Right cardiac atrium (tissue), 5 donors: ENCODE data around the gene C1QTNF8. TPM values are rescaled to one million over a fixed set of nuclear protein-coding genes. Genes with fewer than 3 reads are reported as not detected.

Experiments used
- ATAC-seq, 2 donors: fragments of 200-7000 bp; cut with Tn5 transposase; one replicate each; pipeline versions ENCODE4 v1.8.0 to v1.9.1; 2020; ENCODE audit warnings: moderate library complexity in 2 of 2, mild to moderate bottlenecking in 1 of 2
- DNase-seq, 3 donors: peaks; one replicate each; pipeline ENCODE4 v3.0.0-alpha.2; 2020
- H3K27ac ChIP-seq: one replicate; pipeline ENCODE4 v1.5.1; 2013; ENCODE audit warnings: mild to moderate bottlenecking, low read length, control low read depth, moderate library complexity
- H3K27me3 ChIP-seq: one replicate; pipeline ENCODE4 v1.6.1; 2013; ENCODE audit not compliant: control insufficient read depth, insufficient read depth
- H3K4me1 ChIP-seq: one replicate; pipeline ENCODE4 v1.6.1; 2013; ENCODE audit warnings: low read length; ENCODE audit not compliant: control insufficient read depth, insufficient read depth
- H3K4me3 ChIP-seq: one replicate; pipeline ENCODE4 v1.5.1; 2013; ENCODE audit warnings: low read length, control low read depth
- H3K9me3 ChIP-seq: one replicate; pipeline ENCODE4 v1.6.1; 2013; ENCODE audit warnings: low read length; ENCODE audit not compliant: control insufficient read depth
- WGBS: extraction: QIAGEN DNeasy Blood & Tissue Kit; methylation state at CpG from one replicate; pipeline ENCODE4 v1.1.7; 2013; 5-methylcytosine and 5-hydroxymethylcytosine counted together
- intact Hi-C, 4 donors: fragments of 100-400 bp; cut with DNase I; formaldehyde crosslinking; loops; one replicate each; pipeline versions ENCODE4 v1.11.0 to v1.14.0; 2022 to 2023
- polyA plus RNA-seq: library from polyadenylated mRNA; stranded (reverse); fragments of 200-250 nt; gene quantifications from one replicate; pipeline ENCODE4 v1.2.3, GENCODE V29; 2013
- total RNA-seq, 4 donors: library from RNA; stranded (reverse); fragmentation: NEBNext Ultra II Directional; extraction: Animal tissue kit (Norgen Biotek cat#: 25700); gene quantifications; one replicate each; pipeline ENCODE4 v1.2.1, GENCODE V29; 2021
- donor health status: healthy with polysubstance abuse.
- donor health status: DM: no; HTN: yes; CAD: no.
- donor health status: DM: no; HTN: no; CAD: no.
- donor health status: DM: no; HTN: yes; CAD: no; lungs with severe emphysema.
- donor health status: DM: yes; HTN: yes; CAD: no.

Gene C1QTNF8
- total and polyA plus RNA-seq, 5 donors = 0.05 to 0.23 (median 0.15) TPM; not detected in 2

GRCh38 chr16:1126586-1126985, 30.5 kb upstream of the C1QTNF8 start:
- Histone ChIP-seq H3K27ac (no peak overlapping the region), H3K27me3 (no peaks in the 10 kb centered on the region), H3K4me3 (no peak overlapping the region), H3K4me1 (no peaks in the 10 kb centered on the region), H3K9me3 (no peaks in the 10 kb centered on the region)
- no peak for DNase-seq
- 49% methylated on average over 10 of the region's 10 CpGs for WGBS
- ATAC-seq = no peak
- intact Hi-C loops = no loop called here

GRCh38 chr16:1126044-1126443, 30.0 kb upstream of the C1QTNF8 start:
- Histone ChIP-seq H3K4me3 (no peak overlapping the region), H3K27ac (no peak overlapping the region), H3K27me3 (no peaks in the 10 kb centered on the region), H3K4me1 (no peaks in the 10 kb centered on the region), H3K9me3 (no peaks in the 10 kb centered on the region)
- ATAC-seq = no peak
- intact Hi-C loops = no loop called here
- no peak for DNase-seq
- WGBS = 48% methylated on average over 17 of the region's 17 CpGs

GRCh38 chr16:1125471-1125870, 29.4 kb upstream of the C1QTNF8 start:
- no peak overlapping the region for H3K4me3 ChIP-seq
- H3K4me1 ChIP-seq = no peaks in the 10 kb centered on the region
- no peak for ATAC-seq
- H3K27ac ChIP-seq = no peak overlapping the region
- 26% methylated on average over 18 of the region's 18 CpGs for WGBS
- no peak for DNase-seq
- no peaks in the 10 kb centered on the region for H3K27me3 ChIP-seq
- intact Hi-C loops = no loop called here
- no peaks in the 10 kb centered on the region for H3K9me3 ChIP-seq

GRCh38 chr16:1124795-1125194, 28.8 kb upstream of the C1QTNF8 start:
- Histone ChIP-seq H3K9me3 (no peaks in the 10 kb centered on the region), H3K4me3 (no peak overlapping the region), H3K27ac (no peak overlapping the region), H3K4me1 (no peaks in the 10 kb centered on the region), H3K27me3 (no peaks in the 10 kb centered on the region)
- WGBS = 90% methylated on average over 11 of the region's 11 CpGs
- ATAC-seq (no peak), DNase-seq (no peak)
- intact Hi-C loops = no loop called here

GRCh38 chr16:1124291-1124690, 28.2 kb upstream of the C1QTNF8 start:
- DNase-seq = no peak
- Histone ChIP-seq H3K4me3 (no peak overlapping the region), H3K27ac (no peak overlapping the region), H3K9me3 (no peaks in the 10 kb centered on the region), H3K4me1 (no peaks in the 10 kb centered on the region), H3K27me3 (no peaks in the 10 kb centered on the region)
- intact Hi-C loops = no loop called here
- WGBS = 87% methylated on average over 18 of the region's 18 CpGs
- no peak for ATAC-seq

- DNase-seq = no peak
- H3K4me3 ChIP-seq = no peak overlapping the region
- H3K9me3 ChIP-seq = no peaks in the 10 kb centered on the region
- no peak overlapping the region for H3K27ac ChIP-seq
- H3K27me3 ChIP-seq = no peaks in the 10 kb centered on the region
- H3K4me1 ChIP-seq = no peaks in the 10 kb centered on the region
- 70% methylated on average over 21 of the region's 21 CpGs for WGBS
- ATAC-seq = no peak
- intact Hi-C loops = no loop called here
Observed at GRCh38 chr16:1123525-1124230, 27.6 kb upstream of the C1QTNF8 start.

GRCh38 chr16:1122398-1122765, 26.3 kb upstream of the C1QTNF8 start:
- intact Hi-C loops = no loop called here
- DNase-seq = no peak
- no peak for ATAC-seq
- no peak overlapping the region for H3K27ac ChIP-seq
- WGBS = 86% methylated on average over 14 of the region's 14 CpGs
- no peaks in the 10 kb centered on the region for H3K4me1 ChIP-seq
- no peaks in the 10 kb centered on the region for H3K9me3 ChIP-seq
- H3K27me3 ChIP-seq = no peaks in the 10 kb centered on the region
- H3K4me3 ChIP-seq = no peak overlapping the region

- 72% methylated on average over 30 of the region's 30 CpGs for WGBS
- no peaks in the 10 kb centered on the region for H3K27me3 ChIP-seq
Observed at GRCh38 chr16:1121601-1122397, 25.8 kb upstream of the C1QTNF8 start.

GRCh38 chr16:1121009-1121408, 25.0 kb upstream of the C1QTNF8 start:
- no peak overlapping the region for H3K27ac ChIP-seq
- no peaks in the 10 kb centered on the region for H3K9me3 ChIP-seq
- intact Hi-C loops = no loop called here
- ATAC-seq = no peak
- no peak for DNase-seq
- no peaks in the 10 kb centered on the region for H3K4me1 ChIP-seq
- H3K4me3 ChIP-seq = no peak overlapping the region
- 69% methylated on average over 23 of the region's 23 CpGs for WGBS
- no peaks in the 10 kb centered on the region for H3K27me3 ChIP-seq

More at GRCh38 chr16:1121601-1122397, 25.8 kb upstream of the C1QTNF8 start:
- Histone ChIP-seq H3K9me3 (no peaks in the 10 kb centered on the region), H3K27ac (no peak overlapping the region), H3K4me3 (no peak overlapping the region), H3K4me1 (no peaks in the 10 kb centered on the region)
- ATAC-seq (no peak), DNase-seq (no peak)
- intact Hi-C loops = no loop called here

- no peaks in the 10 kb centered on the region for H3K9me3 ChIP-seq
- intact Hi-C loops = no loop called here
- no peak overlapping the region for H3K4me3 ChIP-seq
- H3K27ac ChIP-seq = no peak overlapping the region
- DNase-seq (no peak), ATAC-seq (no peak)
- no peaks in the 10 kb centered on the region for H3K4me1 ChIP-seq
- 77% methylated on average over 22 of the region's 22 CpGs for WGBS
- no peaks in the 10 kb centered on the region for H3K27me3 ChIP-seq
Observed at GRCh38 chr16:1120577-1120941, 24.5 kb upstream of the C1QTNF8 start.

- Histone ChIP-seq H3K27ac (no peak overlapping the region), H3K27me3 (no peaks in the 10 kb centered on the region), H3K9me3 (no peaks in the 10 kb centered on the region), H3K4me1 (no peaks in the 10 kb centered on the region), H3K4me3 (no peak overlapping the region)
- no peak for DNase-seq
- intact Hi-C loops = no loop called here
- ATAC-seq = no peak
- WGBS = 72% methylated on average over 35 of the region's 35 CpGs
Observed at GRCh38 chr16:1119766-1120576, 23.9 kb upstream of the C1QTNF8 start.
